Bronchus fibroblast of lung (primary cell): ENCODE measurements around the gene ULK3. TPM values are rescaled to one million over a fixed set of nuclear protein-coding genes. Genes with fewer than 3 reads are reported as not detected.

ENCODE experiments used
- total RNA-seq: library from RNA; depleted of rRNA; stranded (reverse); fragments of >200 nt; gene quantifications from 2 replicates; pipeline ENCODE4 v1.2.3, GENCODE V29; 2015

ULK3 gene
- 14.4 and 14.5 TPM in 2 replicates for total RNA-seq

DNA sequence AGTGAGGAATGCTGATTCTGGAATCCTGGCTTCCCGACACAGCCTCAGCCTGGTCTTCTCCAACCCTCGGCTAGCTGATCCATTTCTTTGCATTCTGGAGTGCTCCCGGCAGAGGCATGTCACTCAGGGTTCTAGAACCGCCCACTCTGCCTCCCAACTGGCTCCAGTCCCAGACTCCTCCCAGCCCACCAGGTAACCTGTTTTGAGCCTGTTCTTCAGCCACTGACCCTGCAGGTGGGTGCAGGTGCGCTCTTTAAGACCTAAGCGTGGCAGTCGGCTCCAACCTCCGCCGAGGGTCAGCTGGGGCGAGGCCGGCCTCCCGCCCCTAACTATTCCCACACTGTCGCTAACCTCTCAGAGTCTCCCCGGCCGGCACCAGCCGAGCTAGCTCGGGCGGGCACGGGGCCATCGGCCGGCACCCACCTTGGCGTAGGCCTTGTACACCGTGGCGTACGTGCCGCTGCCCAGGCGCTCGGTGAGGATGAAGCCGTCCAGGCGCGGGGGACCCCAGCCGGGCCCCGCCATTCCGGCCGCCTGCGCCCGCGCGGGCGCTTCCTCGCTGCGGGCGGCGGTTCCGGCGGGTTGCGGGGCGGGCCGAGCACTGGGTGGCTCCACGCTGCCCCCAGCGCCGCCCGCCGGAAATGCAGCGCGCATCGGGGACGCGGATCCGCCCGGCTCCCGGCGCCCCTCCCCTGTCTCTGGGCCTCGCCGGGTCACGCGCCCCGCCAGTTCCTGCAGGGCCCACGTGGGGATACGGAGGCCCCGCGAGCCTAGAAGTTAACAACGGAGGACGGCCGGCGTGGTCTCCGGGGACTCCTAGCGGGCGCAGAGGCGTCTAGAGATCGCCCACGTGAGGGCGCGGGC lies at the start of gene ULK3:
Gene ULK3, minus strand, starts transcription at position 576 of the 864 bp plus-strand sequence. Its CDS starts 51 bp downstream, at position 525.

DNA sequence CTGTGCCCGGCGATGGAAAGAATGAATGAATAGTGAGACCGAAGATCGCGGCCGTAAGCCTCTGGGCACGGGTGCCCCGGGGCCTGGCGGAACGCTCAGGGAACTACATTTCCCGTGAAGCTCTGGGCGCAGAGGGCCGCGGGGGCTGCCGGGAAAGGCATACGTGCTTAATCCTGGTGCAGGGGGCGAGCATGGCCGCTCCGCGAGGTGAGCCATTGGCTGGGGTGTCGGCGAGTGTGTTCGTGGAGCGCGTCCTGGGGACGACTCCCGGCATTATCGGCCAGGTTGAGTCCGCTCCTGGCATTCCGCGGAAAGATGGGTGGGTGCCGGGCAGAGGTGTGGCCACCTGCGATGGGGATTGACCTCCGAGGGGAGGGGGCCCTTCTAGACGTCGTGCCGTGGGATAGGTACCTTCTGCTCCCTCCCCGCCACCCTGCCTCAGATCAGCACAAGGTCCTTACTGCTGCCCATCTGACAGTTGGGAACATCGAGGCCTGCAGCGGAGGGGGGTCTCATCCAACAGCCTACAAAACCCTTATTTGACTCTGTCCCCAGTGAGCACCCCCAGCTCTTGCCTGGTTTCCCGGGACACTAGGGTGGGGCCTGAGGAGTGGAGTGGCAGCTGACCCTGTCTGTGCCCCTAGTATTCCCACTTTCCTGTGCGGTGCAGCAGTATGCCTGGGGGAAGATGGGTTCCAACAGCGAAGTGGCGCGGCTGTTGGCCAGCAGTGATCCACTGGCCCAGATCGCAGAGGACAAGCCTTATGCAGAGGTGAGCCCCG lies 47.1 kb upstream of the ULK3 start, which contains the start of gene MPI:
Gene MPI, plus strand, starts transcription at position 160 of the 782 bp plus-strand sequence. Its CDS starts 32 bp downstream, at position 192.

DNA sequence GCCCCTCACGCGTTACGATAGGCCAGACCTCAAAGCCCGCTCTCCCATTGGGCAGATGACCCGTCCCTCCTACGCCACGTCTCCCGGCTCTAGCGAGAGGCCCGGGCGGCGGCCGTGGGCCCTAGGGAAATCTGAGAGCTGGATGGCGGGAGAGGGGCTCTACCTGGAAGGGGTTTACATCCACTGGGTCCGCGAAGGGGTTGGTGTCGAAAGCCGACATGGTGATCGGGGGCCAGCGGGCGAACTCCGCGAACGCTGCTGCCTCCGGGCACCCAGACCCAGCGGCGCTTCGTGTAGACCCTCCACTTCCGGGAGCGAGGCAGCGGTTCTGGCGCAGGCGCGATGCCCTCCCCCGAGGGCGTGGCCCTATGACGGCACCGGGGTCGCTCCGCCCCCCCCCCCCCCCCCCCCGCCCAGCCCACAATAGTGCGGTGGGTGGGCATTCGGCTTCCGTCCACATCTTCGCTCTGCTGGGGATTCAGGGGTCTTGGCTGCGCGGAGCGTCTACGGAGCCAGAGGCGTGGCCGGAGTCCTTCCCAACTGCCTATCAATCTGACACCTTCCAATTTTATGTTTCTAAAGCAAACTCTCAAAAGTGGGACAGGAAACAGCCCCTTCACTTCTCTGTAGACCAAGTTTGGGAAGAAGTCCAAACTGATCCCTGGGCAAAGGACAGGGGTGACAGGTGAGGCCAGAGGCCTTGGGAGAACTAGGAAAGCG lies 30.2 kb upstream of the ULK3 start, which contains the start of gene SCAMP2:
Gene SCAMP2, minus strand, starts transcription at position 330 of the 720 bp plus-strand sequence. Its CDS starts 110 bp downstream, at position 220.

DNA sequence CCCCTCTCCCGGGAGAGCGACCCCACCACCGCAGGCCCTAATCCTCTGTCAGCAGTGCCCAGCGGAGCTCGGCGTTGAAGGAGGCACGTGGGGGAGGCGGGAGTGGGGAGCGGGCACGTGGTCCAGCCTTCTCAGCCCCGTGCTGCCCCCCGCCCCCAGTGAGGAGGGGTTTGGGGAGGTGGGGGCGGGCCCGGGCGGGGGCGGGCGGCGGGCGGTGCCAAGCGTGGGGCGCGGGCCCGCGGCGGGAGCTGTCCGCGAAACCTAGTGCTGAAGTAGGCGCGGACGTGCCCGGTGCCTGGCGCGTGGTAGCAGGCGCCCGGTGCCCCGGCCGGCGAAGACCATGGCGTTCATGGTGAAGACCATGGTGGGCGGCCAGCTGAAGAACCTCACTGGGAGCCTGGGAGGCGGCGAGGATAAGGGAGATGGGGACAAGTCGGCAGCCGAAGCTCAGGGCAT lies 16.6 kb downstream of the ULK3 start, which contains the start of gene CPLX3:
Gene CPLX3, plus strand, starts transcription at position 264 of the 456 bp plus-strand sequence. Its CDS starts 77 bp downstream, at position 341.

GRCh38 chr15:74812533-74812932 lies 30.4 kb downstream of the ULK3 start, which contains the start of gene LMAN1L:
LMAN1L (plus strand) TSS chr15:74812835; CDS start chr15:74812855, 20 bp downstream.

Other genes with a start within 250 kb of the ULK3 start
- gene CLK3, start 227.3 kb downstream of the ULK3 start, total RNA-seq, result 67.9 and 77.7 TPM in 2 replicates
- 9.4 and 11.9 TPM in 2 replicates for gene EDC3, start 147.1 kb downstream of the ULK3 start, total RNA-seq
- not detected in 2 replicates for gene CYP1A1, start 117.6 kb downstream of the ULK3 start, total RNA-seq
- gene CYP1A2, start 94.3 kb downstream of the ULK3 start, total RNA-seq, result not detected in 2 replicates
- gene CSK, start 61.1 kb downstream of the ULK3 start, total RNA-seq, result 21.1 and 23.5 TPM in 2 replicates
- not detected in 2 replicates for gene LMAN1L, start 30.3 kb downstream of the ULK3 start, total RNA-seq
- gene CPLX3, start 16.5 kb downstream of the ULK3 start, total RNA-seq, result not detected in 2 replicates
- 44.6 and 52.6 TPM in 2 replicates for gene SCAMP2, start 30.2 kb upstream of the ULK3 start, total RNA-seq
- gene MPI, start 46.9 kb upstream of the ULK3 start, total RNA-seq, result 65.7 and 87.6 TPM in 2 replicates
- 27.1 and 27.6 TPM in 2 replicates for gene FAM219B, start 63.7 kb upstream of the ULK3 start, total RNA-seq
- gene COX5A, start 94.9 kb upstream of the ULK3 start, total RNA-seq, result 170 and 243 TPM in 2 replicates
- 5.6 and 6.1 TPM in 2 replicates for gene RPP25, start 113.6 kb upstream of the ULK3 start, total RNA-seq
- gene SCAMP5, start 152.4 kb upstream of the ULK3 start, total RNA-seq, result under 0.01 and 0.45 TPM in 2 replicates
- 21.7 and 26.1 TPM in 2 replicates for gene PPCDC, start 180.4 kb upstream of the ULK3 start, total RNA-seq